PFSK-1 (cell line): ENCODE measurements around the gene LANCL1.

ENCODE experiments used
- FOXP2 ChIP-seq: optimal IDR thresholded peaks from 2 replicates; pipeline ENCODE3; 2011; ENCODE audit warnings: borderline replicate concordance, control low read depth, inconsistent platforms; ENCODE audit not compliant: insufficient read depth; ENCODE audit errors: extremely low read length, extremely low read depth
- POLR2AphosphoS5 ChIP-seq: IDR thresholded peaks from 2 replicates; pipeline ENCODE4 v1.6.1; 2012; ENCODE audit warnings: low read depth, mild to moderate bottlenecking, control low read depth, low read length, moderate library complexity
- SIN3A ChIP-seq: IDR thresholded peaks from 2 replicates; pipeline ENCODE4 v1.6.1; 2012; ENCODE audit warnings: mild to moderate bottlenecking, low read length, moderate library complexity, borderline replicate concordance; ENCODE audit not compliant: insufficient read depth
- TAF1 ChIP-seq: IDR thresholded peaks from 2 replicates; pipeline ENCODE4 v1.6.1; 2012; ENCODE audit warnings: low read length, control low read depth, borderline replicate concordance; ENCODE audit not compliant: insufficient read depth
- TF ChIP-seq, protein P1 (sequence below), 2 experiments: IDR thresholded peaks; 2 replicates each; pipeline versions ENCODE4 v1.6.1 to v1.8.0; 2011 to 2012; ENCODE audit warnings: low read depth in 2 of 2, low read length in 2 of 2, control low read depth in 1 of 2, inconsistent platforms in 1 of 2, mild to moderate bottlenecking in 1 of 2, moderate library complexity in 1 of 2; ENCODE audit not compliant: insufficient read depth in 1 of 2

The LANCL1 gene

DNA sequence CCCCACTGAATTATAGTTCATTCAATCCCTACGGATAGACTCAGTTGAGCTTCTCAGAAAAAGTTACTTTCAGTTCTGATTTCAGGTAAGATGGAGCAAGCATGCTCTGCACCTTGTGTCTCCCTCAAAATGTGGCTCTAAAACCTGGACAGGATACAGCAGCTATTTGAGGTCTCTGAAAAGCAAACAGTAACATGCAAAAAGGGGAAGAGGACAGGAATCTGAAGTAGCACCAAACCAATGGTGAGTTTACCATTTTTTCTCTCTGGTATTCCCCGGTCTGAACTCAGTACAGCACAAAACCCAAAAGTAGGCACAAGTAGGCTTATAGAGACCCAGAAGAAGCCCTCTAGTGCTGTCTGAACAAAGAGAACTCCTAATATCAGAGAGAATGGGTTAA lies 34.1 kb downstream of the LANCL1 start:
- TF ChIP-seq POLR2AphosphoS5 (no peak), FOXP2 (no peak), SIN3A (no peak), TAF1 (no peak)
- TF ChIP-seq, protein P1, sequence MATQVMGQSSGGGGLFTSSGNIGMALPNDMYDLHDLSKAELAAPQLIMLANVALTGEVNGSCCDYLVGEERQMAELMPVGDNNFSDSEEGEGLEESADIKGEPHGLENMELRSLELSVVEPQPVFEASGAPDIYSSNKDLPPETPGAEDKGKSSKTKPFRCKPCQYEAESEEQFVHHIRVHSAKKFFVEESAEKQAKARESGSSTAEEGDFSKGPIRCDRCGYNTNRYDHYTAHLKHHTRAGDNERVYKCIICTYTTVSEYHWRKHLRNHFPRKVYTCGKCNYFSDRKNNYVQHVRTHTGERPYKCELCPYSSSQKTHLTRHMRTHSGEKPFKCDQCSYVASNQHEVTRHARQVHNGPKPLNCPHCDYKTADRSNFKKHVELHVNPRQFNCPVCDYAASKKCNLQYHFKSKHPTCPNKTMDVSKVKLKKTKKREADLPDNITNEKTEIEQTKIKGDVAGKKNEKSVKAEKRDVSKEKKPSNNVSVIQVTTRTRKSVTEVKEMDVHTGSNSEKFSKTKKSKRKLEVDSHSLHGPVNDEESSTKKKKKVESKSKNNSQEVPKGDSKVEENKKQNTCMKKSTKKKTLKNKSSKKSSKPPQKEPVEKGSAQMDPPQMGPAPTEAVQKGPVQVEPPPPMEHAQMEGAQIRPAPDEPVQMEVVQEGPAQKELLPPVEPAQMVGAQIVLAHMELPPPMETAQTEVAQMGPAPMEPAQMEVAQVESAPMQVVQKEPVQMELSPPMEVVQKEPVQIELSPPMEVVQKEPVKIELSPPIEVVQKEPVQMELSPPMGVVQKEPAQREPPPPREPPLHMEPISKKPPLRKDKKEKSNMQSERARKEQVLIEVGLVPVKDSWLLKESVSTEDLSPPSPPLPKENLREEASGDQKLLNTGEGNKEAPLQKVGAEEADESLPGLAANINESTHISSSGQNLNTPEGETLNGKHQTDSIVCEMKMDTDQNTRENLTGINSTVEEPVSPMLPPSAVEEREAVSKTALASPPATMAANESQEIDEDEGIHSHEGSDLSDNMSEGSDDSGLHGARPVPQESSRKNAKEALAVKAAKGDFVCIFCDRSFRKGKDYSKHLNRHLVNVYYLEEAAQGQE (IDR thresholded peaks at IDR 0.05; ENCODE audit: insufficient read depth in 1 of 2, low read depth in 2 of 2, low read length in 2 of 2) = no peak

DNA sequence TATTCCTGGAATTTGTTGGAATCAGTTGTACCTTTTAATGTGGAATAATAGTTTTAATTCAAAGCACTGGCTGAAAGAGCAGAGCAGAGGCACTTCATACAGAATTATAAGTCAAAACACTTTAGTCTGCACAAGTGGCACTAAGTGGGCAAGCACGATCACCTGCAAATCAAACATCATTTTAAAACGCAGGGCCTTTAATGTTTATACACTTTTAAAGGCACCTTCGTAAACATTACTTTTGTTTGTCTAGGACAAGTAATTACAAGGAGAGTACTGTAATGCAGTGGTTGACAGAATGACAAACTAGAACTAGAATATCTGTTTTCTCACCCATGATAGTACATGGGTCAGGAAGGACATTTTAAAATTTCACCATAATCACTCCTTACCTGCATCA lies 36.4 kb downstream of the LANCL1 start:
- no peak for TF ChIP-seq TAF1
- no peak for TF ChIP-seq FOXP2
- TF ChIP-seq, protein P1 (IDR thresholded peaks at IDR 0.05; ENCODE audit: insufficient read depth in 1 of 2, low read depth in 2 of 2, low read length in 2 of 2) = no peak
- TF ChIP-seq POLR2AphosphoS5 = no peak
- TF ChIP-seq SIN3A = no peak

DNA sequence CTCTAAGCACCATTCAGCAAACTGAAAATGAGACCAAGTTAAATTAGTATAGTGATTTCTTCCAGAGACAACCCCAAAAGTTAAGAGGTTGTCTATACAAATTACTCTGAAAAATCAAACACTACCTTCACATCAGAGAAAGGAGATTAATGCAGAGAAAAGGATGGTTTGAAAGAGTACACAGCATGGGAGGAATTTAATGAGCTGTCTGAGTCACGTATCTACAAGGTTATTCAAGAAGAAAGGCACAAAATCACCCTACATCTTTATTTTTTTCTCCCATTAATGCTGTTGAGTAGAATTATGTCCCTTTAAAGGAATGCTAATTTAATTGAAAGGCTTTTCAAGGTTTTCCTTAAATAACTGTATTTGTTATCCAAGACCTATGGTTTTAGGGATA lies 41.1 kb downstream of the LANCL1 start:
- no peak for TF ChIP-seq FOXP2
- TF ChIP-seq, protein P1 (IDR thresholded peaks at IDR 0.05; ENCODE audit: insufficient read depth in 1 of 2, low read depth in 2 of 2, low read length in 2 of 2) = no peak
- TF ChIP-seq SIN3A = no peak
- no peak for TF ChIP-seq POLR2AphosphoS5

DNA sequence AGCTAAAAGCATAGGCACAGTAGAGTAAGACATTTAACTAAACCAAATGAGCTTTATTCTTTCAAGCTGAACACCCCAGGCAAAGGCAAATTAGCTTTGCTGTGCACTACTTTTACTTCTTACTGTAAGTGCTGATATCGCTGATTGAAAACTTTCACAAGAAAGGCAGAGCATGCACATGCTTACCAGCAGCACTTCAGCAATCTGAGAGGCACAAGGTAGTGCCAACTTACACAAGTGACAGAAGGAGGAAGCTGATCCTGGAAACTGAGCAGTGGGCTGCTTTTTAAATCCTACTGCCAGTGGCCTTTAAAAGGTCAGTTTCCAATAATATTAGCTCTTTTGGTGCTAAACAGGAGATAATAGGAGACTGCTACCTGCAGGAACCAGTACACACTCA lies 43.9 kb downstream of the LANCL1 start:
- TF ChIP-seq TAF1 (no peak), FOXP2 (no peak), POLR2AphosphoS5 (no peak), SIN3A (no peak)
- TF ChIP-seq, protein P1 (IDR thresholded peaks at IDR 0.05; ENCODE audit: insufficient read depth in 1 of 2, low read depth in 2 of 2, low read length in 2 of 2) = no peak
